ENCODE measurements around the gene TMEM213. TPM values are rescaled to one million over a fixed set of nuclear protein-coding genes. Genes with fewer than 3 reads are reported as not detected.

Gene TMEM213
- total RNA-seq, 1 experiment from 2014 or later: 11.3 TPM

DNA sequence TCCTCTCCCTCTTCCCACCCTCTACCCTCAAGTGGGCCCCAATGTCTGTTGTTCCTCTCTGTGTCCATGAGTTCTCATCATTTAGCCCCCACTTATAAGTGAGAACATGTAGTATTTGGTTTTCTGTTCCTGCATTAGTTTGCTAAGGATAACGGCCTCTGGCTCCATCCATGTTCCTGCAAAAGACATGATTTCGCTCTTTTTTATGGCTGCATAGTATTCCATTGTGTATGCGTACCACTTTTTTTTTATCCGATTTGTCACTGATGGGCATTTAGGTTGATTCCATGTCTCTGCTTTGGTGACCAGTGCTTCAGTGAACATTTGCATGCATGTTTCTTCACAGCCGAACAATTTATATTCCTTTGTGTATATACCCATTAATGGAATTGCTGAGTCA is 51.9 kb downstream of the TMEM213 start:
- Mint-ChIP-seq H3K4me1 (ENCODE audit: low read depth, unreplicated experiment) (peaks cover 7% of the 10 kb centered on the region), H3K4me3 (ENCODE audit: low read depth, unreplicated experiment) (no peak overlapping the region), H3K36me3 (ENCODE audit: insufficient read depth, unreplicated experiment) (no peaks in the 10 kb centered on the region), H3K27me3 (ENCODE audit: unreplicated experiment) (no peaks in the 10 kb centered on the region), H3K9me3 (ENCODE audit: low read depth, unreplicated experiment) (no peaks in the 10 kb centered on the region), H3K27ac (ENCODE audit: unreplicated experiment) (no peak overlapping the region)
- BruUV-seq (replicated peaks): no TSS peak
- intact Hi-C loops (cut with micrococcal nuclease; ENCODE audit: unreplicated experiment): no loop called here
- no peak for DNase-seq
- CTCF ChIA-PET: interaction anchor here (0.6 kb wide), 1 partner anchor 115 kb away, joined by 4 read pairs; no protein-coding TSS in a partner anchor
- TF ChIP-seq, protein P1, sequence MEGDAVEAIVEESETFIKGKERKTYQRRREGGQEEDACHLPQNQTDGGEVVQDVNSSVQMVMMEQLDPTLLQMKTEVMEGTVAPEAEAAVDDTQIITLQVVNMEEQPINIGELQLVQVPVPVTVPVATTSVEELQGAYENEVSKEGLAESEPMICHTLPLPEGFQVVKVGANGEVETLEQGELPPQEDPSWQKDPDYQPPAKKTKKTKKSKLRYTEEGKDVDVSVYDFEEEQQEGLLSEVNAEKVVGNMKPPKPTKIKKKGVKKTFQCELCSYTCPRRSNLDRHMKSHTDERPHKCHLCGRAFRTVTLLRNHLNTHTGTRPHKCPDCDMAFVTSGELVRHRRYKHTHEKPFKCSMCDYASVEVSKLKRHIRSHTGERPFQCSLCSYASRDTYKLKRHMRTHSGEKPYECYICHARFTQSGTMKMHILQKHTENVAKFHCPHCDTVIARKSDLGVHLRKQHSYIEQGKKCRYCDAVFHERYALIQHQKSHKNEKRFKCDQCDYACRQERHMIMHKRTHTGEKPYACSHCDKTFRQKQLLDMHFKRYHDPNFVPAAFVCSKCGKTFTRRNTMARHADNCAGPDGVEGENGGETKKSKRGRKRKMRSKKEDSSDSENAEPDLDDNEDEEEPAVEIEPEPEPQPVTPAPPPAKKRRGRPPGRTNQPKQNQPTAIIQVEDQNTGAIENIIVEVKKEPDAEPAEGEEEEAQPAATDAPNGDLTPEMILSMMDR (IDR thresholded peaks at IDR 0.05; ENCODE audit: unreplicated experiment): no peak

DNA sequence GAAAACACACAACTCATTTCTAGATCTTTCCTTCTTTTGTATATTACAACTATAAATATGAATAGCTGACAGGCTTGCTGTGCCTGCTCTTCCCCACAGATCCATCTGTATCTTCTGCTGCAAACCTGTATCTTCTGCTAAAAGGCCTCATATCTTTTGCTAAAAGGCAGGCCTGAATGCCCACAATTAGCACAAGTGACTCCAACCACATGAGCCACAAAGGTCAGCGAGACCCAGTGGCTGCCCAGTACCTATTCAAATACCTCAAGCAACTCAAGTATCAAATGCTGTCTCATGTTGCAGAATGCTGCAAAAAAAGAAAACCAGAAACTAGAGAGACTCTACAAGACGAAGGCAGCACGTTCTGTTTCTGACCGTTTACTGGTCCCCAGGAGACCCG is 54.7 kb downstream of the TMEM213 start:
- Mint-ChIP-seq H3K27me3 (ENCODE audit: unreplicated experiment) (no peaks in the 10 kb centered on the region), H3K4me1 (ENCODE audit: low read depth, unreplicated experiment) (peaks cover 7% of the 10 kb centered on the region), H3K36me3 (ENCODE audit: insufficient read depth, unreplicated experiment) (no peaks in the 10 kb centered on the region), H3K4me3 (ENCODE audit: low read depth, unreplicated experiment) (no peak overlapping the region), H3K27ac (ENCODE audit: unreplicated experiment) (no peak overlapping the region), H3K9me3 (ENCODE audit: low read depth, unreplicated experiment) (peaks cover 2% of the 10 kb centered on the region)
- CTCF ChIA-PET: no interaction called here
- BruUV-seq (replicated peaks): no TSS peak
- TF ChIP-seq, protein P1 (IDR thresholded peaks at IDR 0.05; ENCODE audit: unreplicated experiment): no peak
- intact Hi-C loops (cut with micrococcal nuclease; ENCODE audit: unreplicated experiment): no loop called here
- DNase-seq: no peak

DNA sequence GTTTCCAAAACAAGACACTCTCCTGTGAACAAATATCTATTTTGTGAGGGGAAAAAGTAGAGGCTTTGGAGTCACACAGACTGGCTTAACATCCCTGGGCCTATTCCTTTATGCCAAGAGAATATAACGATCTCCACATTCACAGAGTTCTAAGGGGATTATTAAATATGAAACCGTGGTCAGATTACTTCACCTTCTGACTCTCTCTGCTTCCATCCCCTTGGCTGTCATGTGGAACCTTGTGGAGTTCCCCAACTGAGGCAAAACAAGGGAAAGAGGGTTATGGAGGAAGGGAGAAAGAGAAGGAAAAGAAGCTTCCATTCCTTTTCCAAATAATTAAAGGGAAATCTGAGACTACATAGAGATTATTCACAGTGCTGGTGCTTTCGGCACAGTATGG is 55.7 kb downstream of the TMEM213 start:
- peaks cover 7% of the 10 kb centered on the region for H3K4me1 Mint-ChIP-seq (ENCODE audit: low read depth, unreplicated experiment)
- BruUV-seq (replicated peaks): no TSS peak
- no peak overlapping the region for H3K27ac Mint-ChIP-seq (ENCODE audit: unreplicated experiment)
- DNase-seq: no peak
- intact Hi-C loops (cut with micrococcal nuclease; ENCODE audit: unreplicated experiment): no loop called here
- CTCF ChIA-PET: no interaction called here
- TF ChIP-seq, protein P1 (IDR thresholded peaks at IDR 0.05; ENCODE audit: unreplicated experiment): no peak
- H3K27me3 Mint-ChIP-seq (ENCODE audit: unreplicated experiment): no peaks in the 10 kb centered on the region
- peaks cover 6% of the 10 kb centered on the region for H3K9me3 Mint-ChIP-seq (ENCODE audit: low read depth, unreplicated experiment)
- H3K4me3 Mint-ChIP-seq (ENCODE audit: low read depth, unreplicated experiment): no peak overlapping the region
- H3K36me3 Mint-ChIP-seq (ENCODE audit: insufficient read depth, unreplicated experiment): no peaks in the 10 kb centered on the region

DNA sequence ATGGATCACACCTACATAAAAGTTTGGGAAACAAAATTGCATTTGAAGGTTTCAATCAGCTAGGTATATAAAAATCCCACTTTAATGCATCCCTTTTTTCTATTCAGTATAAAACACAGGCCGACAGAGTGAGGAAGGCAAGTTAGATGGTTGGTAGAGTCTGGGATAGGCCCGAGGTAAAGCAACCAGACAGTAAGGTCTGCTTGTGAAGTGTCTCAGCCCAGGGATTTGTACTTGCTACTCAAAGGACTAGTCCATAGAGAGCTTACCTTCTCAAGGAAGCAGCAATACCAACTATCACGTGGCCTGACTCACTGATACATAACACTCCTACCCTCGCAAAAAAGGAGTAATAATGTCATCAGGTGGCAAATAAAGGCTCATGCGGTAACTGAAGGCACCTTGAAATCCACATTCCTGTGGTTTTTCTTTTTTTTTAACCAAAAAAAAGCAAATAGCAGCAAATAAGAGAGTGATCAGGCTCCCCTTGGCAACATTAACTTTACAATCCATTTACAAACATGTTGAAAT is 56.4 kb downstream of the TMEM213 start:
- Mint-ChIP-seq H3K9me3 (ENCODE audit: low read depth, unreplicated experiment) (peaks cover 6% of the 10 kb centered on the region), H3K27me3 (ENCODE audit: unreplicated experiment) (no peaks in the 10 kb centered on the region), H3K36me3 (ENCODE audit: insufficient read depth, unreplicated experiment) (no peaks in the 10 kb centered on the region), H3K4me1 (ENCODE audit: low read depth, unreplicated experiment) (peaks cover 7% of the 10 kb centered on the region), H3K4me3 (ENCODE audit: low read depth, unreplicated experiment) (no peak overlapping the region), H3K27ac (ENCODE audit: unreplicated experiment) (no peak overlapping the region)
- intact Hi-C loops (cut with micrococcal nuclease; ENCODE audit: unreplicated experiment): no loop called here
- no peak for DNase-seq
- TF ChIP-seq, protein P1 (IDR thresholded peaks at IDR 0.05; ENCODE audit: unreplicated experiment): no peak
- BruUV-seq (replicated peaks): no TSS peak
- CTCF ChIA-PET: no interaction called here

All from Calu3 (cell line).